ENCODE data around the gene HPS4. TPM values are rescaled to one million over a fixed set of nuclear protein-coding genes. Genes with fewer than 3 reads are reported as not detected.
"Not testable (repeated sequence)": the region's sequence is repeated elsewhere in the genome, so short reads cannot be mapped to it uniquely, and the experiment has no call there.

The HPS4 gene
- total and polyA plus RNA-seq, 2 experiments from 2014 or later = 20.4 to 35.9 TPM

DNA sequence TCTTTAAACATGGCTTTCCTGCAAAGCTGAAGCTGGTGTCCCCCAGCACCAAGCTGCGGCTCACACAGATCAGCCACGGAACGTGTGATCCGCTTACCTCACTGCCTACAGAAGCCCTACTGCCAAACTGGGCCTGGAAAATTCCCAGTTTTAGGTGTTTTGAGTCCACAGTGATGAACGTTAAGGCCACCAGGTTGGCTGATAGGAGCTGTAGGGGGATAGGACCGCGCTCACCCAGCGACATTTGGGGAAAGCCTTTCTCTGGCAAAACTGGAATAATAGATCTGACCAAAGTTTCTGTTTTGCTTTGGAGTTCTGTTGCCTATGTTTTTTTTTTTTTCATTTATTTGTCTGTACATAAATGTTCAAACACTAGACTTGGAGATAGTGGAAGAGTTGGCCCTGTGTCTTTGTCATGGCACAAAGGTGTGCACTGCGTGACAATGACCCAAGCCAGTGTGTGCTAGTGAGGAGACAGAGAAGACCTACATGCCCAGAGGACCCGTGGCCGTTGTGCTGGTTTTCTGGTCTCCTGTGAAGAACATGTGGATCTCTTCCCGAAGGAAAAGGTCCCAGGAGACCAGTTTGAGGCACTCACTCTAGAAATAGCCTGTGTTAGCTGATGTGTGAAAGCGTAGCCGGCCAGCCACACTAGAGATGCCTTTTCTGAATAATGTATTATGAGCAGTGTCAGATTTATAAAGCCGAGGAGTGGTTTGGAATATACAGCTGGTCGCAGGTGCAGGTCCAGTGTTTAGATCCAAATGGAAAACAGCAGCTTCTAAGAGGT is 39.5 kb downstream of the HPS4 start:
- H3K27me3 ChIP-seq = no peaks in the 10 kb centered on the region
- H3K36me3 ChIP-seq = no peaks in the 10 kb centered on the region
- H3K9me3 ChIP-seq (ENCODE audit: low read depth) = no peaks in the 10 kb centered on the region
- no peak for DNase-seq (ENCODE audit: low read depth in 1 of 2, low spot score in 1 of 2)
- TF ChIP-seq, protein P1, sequence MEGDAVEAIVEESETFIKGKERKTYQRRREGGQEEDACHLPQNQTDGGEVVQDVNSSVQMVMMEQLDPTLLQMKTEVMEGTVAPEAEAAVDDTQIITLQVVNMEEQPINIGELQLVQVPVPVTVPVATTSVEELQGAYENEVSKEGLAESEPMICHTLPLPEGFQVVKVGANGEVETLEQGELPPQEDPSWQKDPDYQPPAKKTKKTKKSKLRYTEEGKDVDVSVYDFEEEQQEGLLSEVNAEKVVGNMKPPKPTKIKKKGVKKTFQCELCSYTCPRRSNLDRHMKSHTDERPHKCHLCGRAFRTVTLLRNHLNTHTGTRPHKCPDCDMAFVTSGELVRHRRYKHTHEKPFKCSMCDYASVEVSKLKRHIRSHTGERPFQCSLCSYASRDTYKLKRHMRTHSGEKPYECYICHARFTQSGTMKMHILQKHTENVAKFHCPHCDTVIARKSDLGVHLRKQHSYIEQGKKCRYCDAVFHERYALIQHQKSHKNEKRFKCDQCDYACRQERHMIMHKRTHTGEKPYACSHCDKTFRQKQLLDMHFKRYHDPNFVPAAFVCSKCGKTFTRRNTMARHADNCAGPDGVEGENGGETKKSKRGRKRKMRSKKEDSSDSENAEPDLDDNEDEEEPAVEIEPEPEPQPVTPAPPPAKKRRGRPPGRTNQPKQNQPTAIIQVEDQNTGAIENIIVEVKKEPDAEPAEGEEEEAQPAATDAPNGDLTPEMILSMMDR (IDR thresholded peaks at IDR 0.05; ENCODE audit: low read depth, low read length) = no peak
- H3K27ac ChIP-seq = no peak overlapping the region
- H3K4me1 ChIP-seq (ENCODE audit: low read depth) = peaks cover 21% of the 10 kb centered on the region
- H3K4me3 ChIP-seq = no peak overlapping the region

DNA sequence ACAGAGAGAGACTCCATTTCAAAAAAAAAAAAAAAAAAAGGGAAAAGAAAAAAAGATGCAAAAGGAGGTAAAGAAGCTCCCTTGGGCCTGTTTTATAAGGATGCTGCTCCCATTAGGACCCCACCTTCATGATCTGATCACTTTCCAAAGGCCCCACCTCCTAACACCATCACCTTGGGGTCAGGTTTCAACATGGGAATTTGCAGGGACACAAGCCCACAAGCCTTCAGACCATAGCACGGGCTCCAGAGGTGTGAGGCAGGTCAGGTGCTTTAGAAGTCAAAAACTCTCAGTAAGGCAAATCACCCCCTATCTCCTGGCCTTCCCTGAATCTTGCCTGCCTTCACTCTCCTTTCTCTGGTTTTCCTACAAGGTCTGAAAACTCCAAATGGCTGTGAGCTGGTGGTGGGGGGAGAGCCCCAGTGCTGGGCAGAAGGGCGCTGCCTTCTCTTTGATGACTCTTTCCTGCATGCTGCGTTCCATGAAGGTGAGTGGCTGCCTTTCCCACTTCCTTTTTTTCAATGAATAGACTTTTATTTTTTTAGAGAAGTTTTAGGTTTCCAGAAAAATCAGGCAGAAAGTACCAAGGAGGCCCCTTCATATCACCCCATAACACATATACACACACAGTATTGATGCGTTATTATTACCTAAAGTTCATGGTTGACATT is 41.4 kb downstream of the HPS4 start:
- H3K36me3 ChIP-seq = no peaks in the 10 kb centered on the region
- H3K27ac ChIP-seq = no peak overlapping the region
- H3K9me3 ChIP-seq (ENCODE audit: low read depth) = no peaks in the 10 kb centered on the region
- TF ChIP-seq, protein P1 (IDR thresholded peaks at IDR 0.05; ENCODE audit: low read depth, low read length) = no peak
- no peak overlapping the region for H3K4me3 ChIP-seq
- H3K4me1 ChIP-seq (ENCODE audit: low read depth) = peaks cover 6% of the 10 kb centered on the region
- no peaks in the 10 kb centered on the region for H3K27me3 ChIP-seq
- DNase-seq (ENCODE audit: low read depth in 1 of 2, low spot score in 1 of 2) = no peak

DNA sequence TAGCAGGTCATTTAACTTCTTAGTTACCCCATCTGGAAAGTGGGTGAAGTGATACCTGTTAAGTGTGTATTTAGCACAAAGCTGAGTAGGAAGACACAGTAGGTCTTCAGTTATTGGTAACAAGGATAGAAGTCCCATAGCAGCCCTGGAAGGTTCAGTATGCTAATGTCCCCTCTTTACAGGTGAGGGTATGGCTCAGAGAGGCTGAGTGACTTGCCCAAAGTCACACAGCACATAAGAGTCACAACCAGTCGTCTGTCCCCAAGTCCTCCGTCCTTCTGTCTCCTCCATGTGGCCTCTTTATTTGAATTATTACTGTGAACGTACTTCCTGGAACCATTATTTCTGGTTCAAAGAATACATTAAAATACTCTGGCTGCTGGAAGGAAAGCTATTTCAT is 44.0 kb downstream of the HPS4 start:
- Histone ChIP-seq H3K4me3 (no peak overlapping the region), H3K27me3 (no peaks in the 10 kb centered on the region), H3K27ac (no peak overlapping the region), H3K36me3 (no peaks in the 10 kb centered on the region), H3K4me1 (ENCODE audit: low read depth) (no peaks in the 10 kb centered on the region), H3K9me3 (ENCODE audit: low read depth) (no peaks in the 10 kb centered on the region)
- no peak for DNase-seq (ENCODE audit: low read depth in 1 of 2, low spot score in 1 of 2)
- TF ChIP-seq, protein P1 (IDR thresholded peaks at IDR 0.05; ENCODE audit: low read depth, low read length) = no peak

DNA sequence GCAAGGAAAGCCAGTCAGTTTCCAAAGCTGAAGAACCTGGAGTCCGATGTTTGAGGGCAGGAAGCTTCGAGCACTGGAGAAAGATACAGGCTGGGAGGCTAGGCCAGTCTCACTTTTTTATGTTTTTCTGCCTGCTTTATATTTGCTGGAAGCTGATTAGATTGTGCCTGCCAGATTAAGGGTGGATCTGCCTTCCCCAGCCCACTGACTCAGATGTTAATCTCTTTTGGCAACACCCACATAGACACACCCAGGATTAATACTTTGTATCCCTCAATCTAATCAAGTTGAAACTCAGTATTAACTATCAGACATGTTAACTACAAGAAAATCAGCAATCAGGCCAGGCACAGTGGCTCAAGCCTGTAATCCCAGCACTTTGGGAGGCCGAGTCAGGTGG is 44.8 kb downstream of the HPS4 start:
- not testable (repeated sequence) for H3K36me3 ChIP-seq; DNase-seq (ENCODE audit: low read depth in 1 of 2, low spot score in 1 of 2); H3K27ac ChIP-seq; H3K4me3 ChIP-seq; H3K4me1 ChIP-seq (ENCODE audit: low read depth); H3K9me3 ChIP-seq (ENCODE audit: low read depth); H3K27me3 ChIP-seq

DNA sequence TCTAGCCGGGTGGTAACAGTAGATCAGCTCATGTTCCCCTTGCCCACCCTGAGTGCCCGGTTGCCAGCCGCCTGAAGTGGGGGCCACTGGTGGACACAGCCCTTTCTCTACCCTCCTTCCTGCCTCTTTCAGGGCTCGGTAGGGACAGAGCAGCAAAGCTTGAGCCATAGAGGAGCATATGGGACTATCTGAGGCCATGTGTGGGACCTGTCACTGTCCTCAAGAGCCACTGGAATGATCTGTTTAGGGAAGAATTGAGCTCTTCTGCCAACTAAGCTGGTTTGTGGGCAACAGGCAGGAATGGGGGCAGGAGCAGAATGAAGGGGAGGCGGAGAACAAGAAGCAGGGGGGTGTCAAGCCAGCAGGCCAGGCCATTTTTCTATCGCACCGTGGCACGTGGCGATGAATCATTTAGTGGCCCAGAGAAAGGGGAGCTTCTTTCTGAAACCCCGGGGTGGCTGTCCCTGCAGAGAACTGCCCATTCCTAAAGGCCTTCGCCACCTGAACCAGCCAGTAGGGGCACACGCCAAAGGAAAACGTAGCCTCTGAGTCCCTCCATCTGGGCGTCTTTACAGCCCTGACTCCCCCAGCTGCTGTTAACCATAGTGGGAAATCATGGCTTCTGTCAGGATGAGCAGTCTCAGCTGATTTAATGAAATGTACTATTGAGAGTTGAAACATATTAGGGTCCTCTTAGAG is 45.7 kb downstream of the HPS4 start:
- Histone ChIP-seq H3K4me3 (no peak overlapping the region), H3K27me3 (no peaks in the 10 kb centered on the region), H3K9me3 (ENCODE audit: low read depth) (no peaks in the 10 kb centered on the region), H3K36me3 (no peaks in the 10 kb centered on the region), H3K27ac (no peak overlapping the region), H3K4me1 (ENCODE audit: low read depth) (no peaks in the 10 kb centered on the region)
- TF ChIP-seq, protein P1 (IDR thresholded peaks at IDR 0.05; ENCODE audit: low read depth, low read length) = no peak
- no peak for DNase-seq (ENCODE audit: low read depth in 1 of 2, low spot score in 1 of 2)
